Lower leg skin (tissue), 4 donors: Measurements from ENCODE around the gene TMEM242. TPM values are rescaled to one million over a fixed set of nuclear protein-coding genes. Genes with fewer than 3 reads are reported as not detected.

Source experiments
- DNase-seq, 2 donors: peaks; one replicate each; pipeline ENCODE4 v3.0.0-alpha.2; 2019; ENCODE audit warnings: low spot score in 2 of 2
- H3K4me3 ChIP-seq: fragments of 200-600 bp; sonication (generic); 2 replicates; pipeline ENCODE4 v1.5.1; 2017; ENCODE audit warnings: mild to moderate bottlenecking, low read depth; ENCODE audit not compliant: poor library complexity, severe bottlenecking
- CTCF ChIP-seq, 3 donors: fragments of 450-650 bp; IDR thresholded peaks; one replicate each; pipeline ENCODE4 v1.5.1; 2016; ENCODE audit warnings: antibody characterized with exemption in 3 of 3, mild to moderate bottlenecking in 3 of 3, moderate library complexity in 2 of 3
- POLR2A ChIP-seq, 2 donors: fragments of 450-650 bp; IDR thresholded peaks; one replicate each; pipeline ENCODE4 v1.6.1; 2016 to 2017; ENCODE audit warnings: antibody characterized with exemption in 2 of 2, mild to moderate bottlenecking in 1 of 2, moderate library complexity in 1 of 2
- WGBS, 2 donors: methylation state at CpG; one replicate each; pipeline ENCODE4 v1.1.5; 2018; 5-methylcytosine and 5-hydroxymethylcytosine counted together
- intact Hi-C: fragments of 100-400 bp; cut with DNase I; formaldehyde crosslinking; loops from one replicate; pipeline ENCODE4 v1.15.0; 2023; ENCODE audit warnings: low total_unique reads
- total RNA-seq, 4 donors: library from RNA; depleted of rRNA; stranded (reverse); fragments of >200 nt; gene quantifications; one replicate each; pipeline ENCODE4 v1.1.0, GENCODE V29; 2016

The TMEM242 gene
- total RNA-seq, 4 donors from 2014 or later: 4.5 to 6.7 (median 4.8) TPM

GRCh38 chr6:157364705-157365104 is 41.4 kb upstream of the TMEM242 start:
- intact Hi-C loops: no loop called here
- TF ChIP-seq CTCF (IDR thresholded peaks at IDR 0.05): no peak
- TF ChIP-seq POLR2A (IDR thresholded peaks at IDR 0.05): no peak
- 96 to 98% methylated on average over 1 of the region's 1 CpG for WGBS, 2 donors
- H3K4me3 ChIP-seq: no peak overlapping the region
- DNase-seq: no peak

- 64 to 68% methylated on average over 3 of the region's 3 CpGs for WGBS, 2 donors
- intact Hi-C loops: no loop called here
- TF ChIP-seq CTCF (IDR thresholded peaks at IDR 0.05) (no peak), POLR2A (IDR thresholded peaks at IDR 0.05) (no peak)
- no peak for DNase-seq
- no peak overlapping the region for H3K4me3 ChIP-seq
Observed at GRCh38 chr6:157361886-157362285, 38.6 kb upstream of the TMEM242 start.

- TF ChIP-seq POLR2A (IDR thresholded peaks at IDR 0.05) (no peak), CTCF (IDR thresholded peaks at IDR 0.05) (no peak)
- intact Hi-C loops: no loop called here
- DNase-seq: no peak
- no peak overlapping the region for H3K4me3 ChIP-seq
- WGBS, 2 donors: 83 to 84% methylated on average over 8 of the region's 8 CpGs
Observed at GRCh38 chr6:157358287-157358686, 35.0 kb upstream of the TMEM242 start.

- no peak for DNase-seq
- TF ChIP-seq POLR2A (IDR thresholded peaks at IDR 0.05): no peak
- no peak for TF ChIP-seq CTCF (IDR thresholded peaks at IDR 0.05)
- WGBS, 2 donors: 27 to 41% methylated on average over 2 of the region's 2 CpGs
- intact Hi-C loops: no loop called here
- no peak overlapping the region for H3K4me3 ChIP-seq
Observed at GRCh38 chr6:157346373-157346772, 23.1 kb upstream of the TMEM242 start.

GRCh38 chr6:157343732-157344131 is 20.4 kb upstream of the TMEM242 start:
- DNase-seq: no peak
- WGBS, 2 donors: 53 to 64% methylated on average over 4 of the region's 4 CpGs
- H3K4me3 ChIP-seq: no peak overlapping the region
- TF ChIP-seq POLR2A (IDR thresholded peaks at IDR 0.05) (no peak), CTCF (IDR thresholded peaks at IDR 0.05) (no peak)
- intact Hi-C loops: no loop called here

GRCh38 chr6:157339432-157339831 is 16.1 kb upstream of the TMEM242 start:
- H3K4me3 ChIP-seq: no peak overlapping the region
- DNase-seq: no peak
- 80 to 86% methylated on average over 1 of the region's 1 CpG for WGBS, 2 donors
- TF ChIP-seq POLR2A (IDR thresholded peaks at IDR 0.05) (no peak), CTCF (IDR thresholded peaks at IDR 0.05) (no peak)
- intact Hi-C loops: no loop called here
